GM18873 (cell line): Measurements from ENCODE around the gene TACC2.

ENCODE experiments used
- ATAC-seq: cut with Tn5 transposase; IDR thresholded peaks from one replicate; pipeline ENCODE4 v1.9.1; 2021; ENCODE audit warnings: mild to moderate bottlenecking, moderate library complexity, moderate number of reproducible peaks; ENCODE audit not compliant: unreplicated experiment, low FRiP score

TACC2 gene

GRCh38 chr10:122162671-122163173, 173.8 kb downstream of the TACC2 start:
- ATAC-seq, result no peak

DNA sequence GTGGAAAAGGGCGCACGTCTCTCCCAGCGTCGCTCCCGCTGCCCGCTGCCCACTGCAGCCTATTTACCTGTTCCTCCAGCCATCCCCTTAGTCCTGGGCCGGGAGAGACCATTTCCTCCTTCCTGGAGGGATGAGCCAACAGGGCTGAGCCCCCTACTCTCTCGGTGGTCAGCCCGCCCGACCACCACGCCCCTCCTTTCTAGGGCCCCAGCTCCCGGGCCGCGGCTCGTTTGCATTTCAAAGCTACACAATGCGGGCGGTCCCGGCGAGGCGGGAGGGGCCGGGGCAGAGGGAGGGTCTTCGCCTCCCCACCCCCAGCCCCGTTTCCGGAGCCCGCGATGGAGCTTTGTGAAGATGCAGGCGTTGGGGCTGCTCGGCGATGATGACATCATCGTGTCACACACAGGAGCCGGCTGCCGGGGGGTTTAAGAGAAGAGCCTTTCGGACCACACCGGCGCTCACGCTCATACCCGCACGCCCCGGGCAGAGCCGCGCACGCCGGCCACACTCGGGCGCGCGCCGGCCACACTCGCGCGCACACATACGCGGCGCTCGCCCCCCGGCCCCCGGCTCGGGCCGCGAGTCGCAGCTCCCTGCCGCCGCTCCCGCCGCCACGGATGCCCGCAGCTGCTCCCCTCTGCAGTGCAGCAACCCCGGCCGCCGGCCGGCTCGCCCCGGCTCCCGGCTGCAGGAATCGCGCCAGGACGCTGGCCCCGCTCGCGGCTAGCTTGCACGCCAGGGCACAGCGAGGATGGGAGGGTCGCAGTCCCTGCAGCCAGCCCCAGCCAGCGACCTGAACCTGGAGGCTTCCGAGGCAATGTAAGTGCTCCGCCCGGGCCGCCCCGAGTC, 174.4 kb downstream of the TACC2 start:
- no peak for ATAC-seq

GRCh38 chr10:122164023-122164601, 175.1 kb downstream of the TACC2 start:
- ATAC-seq, result no peak

GRCh38 chr10:122164815-122165483, 176.0 kb downstream of the TACC2 start:
- ATAC-seq, result no peak

DNA sequence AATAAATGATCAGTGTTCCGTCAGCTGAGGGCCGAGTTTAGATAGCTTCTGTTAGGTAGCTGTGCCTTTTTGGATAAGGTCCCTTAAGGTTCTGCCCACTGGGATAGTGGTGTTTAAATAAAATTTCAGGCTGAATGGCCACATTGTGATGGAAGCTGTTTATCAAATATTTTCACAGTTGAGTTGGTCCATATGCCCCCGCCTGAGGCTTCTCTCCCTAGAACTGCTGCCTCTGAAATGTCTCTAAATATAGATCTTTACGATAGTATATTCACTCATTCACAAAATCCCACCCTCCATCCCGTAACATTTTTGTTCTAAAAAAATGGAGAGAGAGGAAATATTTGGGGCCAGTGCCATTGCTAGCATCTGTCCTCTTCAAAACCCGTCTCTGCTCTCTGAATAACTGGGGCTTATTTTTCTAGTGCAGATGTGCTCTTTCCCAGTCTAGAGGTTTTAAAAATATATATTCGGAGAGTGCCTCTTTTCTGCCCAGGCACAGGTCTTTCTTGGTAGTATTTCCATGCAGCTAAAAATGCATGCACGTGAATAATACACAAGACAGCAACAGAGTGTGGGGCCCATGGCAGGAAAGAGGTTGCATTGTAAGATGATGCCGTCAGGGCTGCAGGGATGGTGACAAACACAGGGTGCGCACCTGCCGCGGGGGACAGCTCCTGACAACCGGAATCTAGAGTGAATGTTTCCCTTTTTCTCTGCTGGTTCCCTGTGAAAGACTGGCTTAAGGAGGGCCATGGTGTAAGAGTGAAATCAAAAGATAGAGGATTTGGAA, 176.7 kb downstream of the TACC2 start:
- ATAC-seq, result no peak

GRCh38 chr10:122168101-122168500, 179.1 kb downstream of the TACC2 start:
- ATAC-seq, result no peak

- no peak for ATAC-seq
These were observed 179.8 kb downstream of the TACC2 start for GRCh38 chr10:122168598-122169394.

DNA sequence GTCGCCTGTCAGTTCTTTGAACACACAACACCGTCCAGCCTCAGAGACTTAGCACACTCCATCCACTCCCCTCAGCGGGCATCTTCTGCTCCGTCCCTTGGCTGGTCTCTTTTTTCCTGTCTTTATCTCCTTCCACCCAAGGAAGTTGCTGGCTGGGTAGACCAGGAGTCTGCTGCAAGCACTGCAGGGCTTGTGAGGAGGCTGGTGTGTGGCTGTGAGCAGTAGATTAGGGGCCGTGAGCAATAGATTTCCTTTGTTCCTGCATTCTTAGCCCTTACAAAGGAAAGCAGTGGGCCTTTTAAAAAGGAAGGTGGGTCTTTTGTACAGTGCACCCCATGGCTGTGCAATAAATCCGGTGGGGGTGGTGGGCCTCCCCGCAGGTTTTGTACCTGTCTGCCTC, 181.8 kb downstream of the TACC2 start:
- ATAC-seq, result no peak

DNA sequence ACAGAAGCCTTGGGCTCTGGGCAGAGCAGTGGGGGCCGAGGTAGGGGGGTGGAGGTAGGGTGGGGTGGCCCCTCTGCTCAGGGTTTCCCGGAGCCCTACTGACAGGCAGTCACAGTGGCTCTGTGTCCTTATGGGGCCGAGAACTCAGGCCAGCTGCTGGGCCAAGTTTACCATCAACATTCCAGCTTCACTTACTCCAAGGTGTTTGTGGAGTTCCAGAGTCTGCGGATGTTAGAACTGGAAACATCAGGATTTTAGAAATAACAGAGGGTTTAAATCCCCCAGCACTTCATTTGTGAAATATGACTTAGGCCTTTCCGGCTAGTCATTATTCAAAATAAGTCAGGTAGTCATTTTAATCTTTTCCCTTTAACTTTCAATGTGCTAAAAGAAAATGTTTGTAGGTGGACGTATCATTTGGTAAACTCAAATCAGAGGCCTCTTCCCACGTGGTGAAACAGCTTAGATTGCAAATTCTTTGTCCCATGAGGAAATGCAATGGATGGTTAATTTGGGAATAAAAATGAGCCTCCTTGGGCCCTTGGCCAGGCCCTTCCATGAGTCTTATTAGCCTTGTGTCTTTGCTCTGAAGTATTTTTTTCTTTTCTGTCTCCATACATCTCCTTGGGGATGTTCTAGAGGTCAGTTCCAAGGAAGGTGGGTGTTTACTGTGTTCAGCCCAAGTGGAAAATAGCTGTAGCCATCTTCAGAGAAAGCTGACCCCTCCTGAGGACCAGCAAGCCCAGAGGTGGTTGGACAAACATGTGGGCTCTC, 182.5 kb downstream of the TACC2 start:
- no peak for ATAC-seq

DNA sequence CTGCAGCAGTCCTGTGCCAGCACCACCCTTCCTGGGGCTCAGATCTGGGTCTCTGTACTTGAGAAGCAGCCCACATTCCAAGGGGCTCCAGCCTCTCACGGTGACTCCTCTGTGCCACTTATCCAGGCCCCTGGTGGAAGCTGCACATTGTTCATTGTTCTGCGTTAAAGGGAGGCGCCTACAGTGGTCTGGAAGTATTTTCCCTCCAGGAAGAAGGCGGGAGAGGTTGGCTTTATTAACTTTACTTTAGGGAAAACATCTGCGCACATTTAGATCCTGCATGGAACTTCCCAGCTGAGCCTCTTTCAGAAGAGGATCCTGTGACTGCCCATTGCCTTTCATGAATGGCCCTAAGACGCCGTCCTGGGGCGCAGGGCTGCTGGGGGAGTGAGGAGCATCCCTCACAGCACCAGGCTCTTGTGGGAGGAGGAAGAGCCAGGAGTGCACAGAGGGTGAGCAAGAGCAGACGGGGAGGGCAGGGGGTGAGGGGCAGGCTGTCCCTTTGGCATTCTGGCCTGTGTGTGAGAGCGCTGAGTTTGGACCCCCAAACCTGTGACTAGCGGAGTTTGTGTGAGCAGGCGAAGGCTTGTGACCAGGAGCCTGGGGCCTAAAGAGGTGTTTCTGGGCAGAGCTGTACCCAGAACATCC, 183.5 kb downstream of the TACC2 start:
- ATAC-seq, result no peak

DNA sequence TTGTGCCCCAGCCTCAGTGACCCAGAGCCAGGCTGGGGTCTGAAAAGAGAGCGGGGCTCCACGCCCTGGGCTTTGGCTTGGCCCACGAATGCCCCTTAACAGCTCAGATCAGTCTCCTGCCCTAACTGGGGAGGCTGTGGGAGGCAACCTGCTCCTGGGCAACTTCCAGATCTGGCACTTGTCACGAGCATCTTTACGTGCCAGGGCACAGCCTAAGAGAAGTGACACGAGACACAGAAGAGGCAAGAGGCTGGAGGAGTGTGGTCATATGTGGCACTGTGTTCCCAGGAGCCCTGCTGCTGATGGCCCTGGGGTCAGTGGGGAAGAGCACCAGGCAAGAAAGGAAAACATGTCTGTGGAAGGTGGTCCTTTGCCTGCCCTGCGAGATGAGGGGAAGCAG, 184.4 kb downstream of the TACC2 start:
- ATAC-seq, result no peak

- no peak for ATAC-seq
These were observed 184.9 kb downstream of the TACC2 start for GRCh38 chr10:122173766-122174435.

DNA sequence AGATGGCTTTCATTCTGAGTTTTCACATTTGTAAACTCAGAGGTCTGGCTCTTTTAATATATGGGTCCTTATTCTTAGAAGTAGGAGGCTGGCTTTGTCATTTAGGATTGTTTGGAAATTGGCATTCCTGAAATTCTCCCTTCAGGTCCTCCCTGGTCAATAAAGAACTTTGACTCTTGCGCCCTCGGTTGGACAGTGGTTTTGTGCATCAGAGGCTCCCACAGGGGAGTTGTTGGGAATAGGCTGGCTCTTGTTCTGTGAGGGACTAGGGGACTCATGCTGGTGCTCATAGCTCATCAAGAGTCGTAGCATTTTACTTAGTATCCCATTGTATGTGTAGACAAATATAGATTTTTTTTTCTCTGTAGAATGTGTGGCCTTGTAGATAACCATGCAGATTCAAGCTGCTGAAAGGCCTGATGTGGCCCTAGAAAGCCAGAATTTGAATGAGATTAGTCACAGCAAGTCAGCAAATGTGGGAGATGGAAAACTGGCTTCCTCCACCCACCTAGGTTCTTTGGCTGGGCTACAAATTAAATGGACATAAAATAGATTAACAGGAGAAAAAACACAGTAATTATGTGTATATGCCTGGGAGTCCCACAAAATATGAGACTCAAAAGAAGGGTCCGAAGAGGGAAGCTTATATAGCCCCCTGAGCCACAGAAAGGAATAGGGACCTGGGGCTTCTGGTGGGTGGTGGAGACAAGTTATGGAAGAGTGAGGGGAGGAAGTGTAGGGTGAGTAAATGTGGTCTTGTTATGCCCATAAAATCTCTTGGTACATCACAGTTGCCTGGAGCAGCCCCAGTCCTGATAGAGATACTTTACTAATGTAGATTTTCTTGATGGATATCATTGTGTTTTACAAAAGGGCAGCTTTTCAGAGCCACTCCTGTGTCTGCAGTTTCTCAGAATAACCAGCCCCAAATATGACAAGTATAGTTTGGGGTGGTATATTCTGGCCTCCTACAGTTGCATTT, 187.6 kb downstream of the TACC2 start:
- no peak for ATAC-seq

GRCh38 chr10:122178655-122179054, 189.7 kb downstream of the TACC2 start:
- ATAC-seq, result no peak

- ATAC-seq, result no peak
These were observed 192.2 kb downstream of the TACC2 start for GRCh38 chr10:122181041-122181732.

DNA sequence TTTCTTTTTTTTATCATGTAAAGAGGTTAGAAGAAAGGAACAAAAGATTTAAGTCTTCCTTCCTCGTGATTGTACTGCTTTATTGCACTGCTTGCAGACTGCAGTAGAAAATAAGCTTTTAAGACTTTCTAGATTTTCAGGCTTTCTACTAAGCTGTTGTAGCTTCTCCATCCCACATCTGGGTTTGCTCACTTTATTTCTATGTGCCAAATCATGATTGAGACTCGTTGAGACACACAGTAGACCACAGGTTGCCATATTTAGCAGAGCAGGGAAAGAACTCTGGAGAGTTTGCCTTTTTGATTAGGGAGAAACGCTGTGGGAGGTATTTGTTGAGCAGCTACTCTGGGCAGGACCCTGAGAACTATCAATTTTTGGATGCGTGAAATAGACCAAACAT, 192.9 kb downstream of the TACC2 start:
- ATAC-seq, result no peak
